Measurements from ENCODE around the gene DPF3. TPM values are rescaled to one million over a fixed set of nuclear protein-coding genes. Genes with fewer than 3 reads are reported as not detected.

The DPF3 gene
- total and polyA plus RNA-seq, 9 of the 15 experiments (the other 6 are each of a cell fraction or from before 2014, with no cell fraction given): 0.21 to 4.9 (median 1.2) TPM

DNA sequence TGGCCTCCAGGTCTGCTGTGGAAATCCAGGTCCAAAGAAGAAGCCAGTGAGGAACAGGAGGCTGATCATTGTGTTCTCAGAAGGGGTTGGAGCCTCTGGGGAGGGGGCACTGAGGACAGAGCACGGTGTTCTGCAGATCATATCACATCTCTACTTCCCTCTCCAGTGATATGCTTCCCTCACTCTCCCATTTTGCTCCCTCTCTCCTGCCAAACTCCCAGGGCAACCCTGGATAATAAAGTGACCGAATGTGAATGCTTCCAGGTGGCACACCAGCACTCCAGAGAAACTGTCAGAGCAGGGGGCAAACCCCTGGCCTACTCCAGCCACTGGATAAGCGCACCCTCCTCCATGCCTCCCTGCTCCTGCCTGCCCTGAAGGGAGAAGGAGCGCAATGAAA, 57.8 kb downstream of the DPF3 start:
- no TSS peak for BruUV-seq (replicated peaks)
- whole genome bisulfite sequencing (ENCODE audit: insufficient coverage, low coverage, missing lambda C conversion rate): 22% methylated on average over 3 of the region's 4 CpGs
- Histone ChIP-seq H3K4me1 (replicated peaks in 1 of 2; ENCODE audit: control insufficient read depth in 2 of 2, insufficient read depth in 2 of 2, low read length in 2 of 2) (no peaks in the 10 kb centered on the region), H3K9me1 (ENCODE audit: control insufficient read depth, insufficient read depth, low read length) (no peaks in the 10 kb centered on the region), H3K9ac (ENCODE audit: insufficient read depth in 1 of 2, low read depth in 2 of 2, low read length in 2 of 2) (no peak overlapping the region), H3K4me3 (no peak overlapping the region), H3K27ac (ENCODE audit: extremely low read depth, low read depth, low read length) (no peak overlapping the region), H3K27me3 (ENCODE audit: control insufficient read depth in 2 of 2, insufficient read depth in 2 of 2, low read length in 2 of 2) (no peaks in the 10 kb centered on the region; a peak in 1 of 5 replicates), H3K79me2 (ENCODE audit: control insufficient read depth, insufficient read depth, low read length) (no peaks in the 10 kb centered on the region), H2AFZ (ENCODE audit: low read depth, low read length) (no peak overlapping the region), H4K20me1 (replicated peaks; ENCODE audit: control insufficient read depth, insufficient read depth, low read length) (peaks cover 3% of the 10 kb centered on the region; the same call in 1 of the 2 replicates), H3K9me3 (replicated peaks; ENCODE audit: control insufficient read depth, insufficient read depth, low read depth, low read length) (no peaks in the 10 kb centered on the region), H3K4me2 (ENCODE audit: insufficient read depth, low read length) (no peak overlapping the region), H3K36me3 (ENCODE audit: control insufficient read depth, insufficient read depth, low read length) (no peaks in the 10 kb centered on the region)
- DNase-seq (ENCODE audit: extremely low read depth in 1 of 4, low spot score in 3 of 4): no peak
- FAIRE-seq: no peak
- CTCF ChIA-PET (ENCODE audit: low intra/inter-chr PET ratio): no interaction called here
- POLR2A ChIA-PET: interaction anchor here (0.6 kb wide), 1 partner anchor 545 kb away, joined by 3 read pairs; no protein-coding TSS in a partner anchor
- in situ Hi-C loops (cut with MboI) (no loop called here), intact Hi-C loops (cut with micrococcal nuclease) (no loop called here)
- no peak for TF ChIP-seq RCOR1 (IDR thresholded peaks at IDR 0.05; ENCODE audit: borderline replicate concordance in 1 of 2, low read depth in 2 of 2, low read length in 2 of 2)
- no peak for TF ChIP-seq ZNF239 (CRISPR knock-in tag; IDR thresholded peaks at IDR 0.05)
- no peak for TF ChIP-seq BCL6 (CRISPR knock-in tag; IDR thresholded peaks at IDR 0.05)
- TF ChIP-seq SRSF3 (IDR thresholded peaks at IDR 0.05; ENCODE audit: insufficient read depth, low read length): no peak
- no peak for TF ChIP-seq ZNF134 (CRISPR knock-in tag; conservative IDR thresholded peaks at IDR 0.05)
- no peak for TF ChIP-seq SMAD3 (CRISPR knock-in tag; conservative IDR thresholded peaks at IDR 0.05)
- no peak for TF ChIP-seq CEBPG (CRISPR knock-in tag; IDR thresholded peaks at IDR 0.05)
- no peak for TF ChIP-seq CEBPG (tag; conservative IDR thresholded peaks at IDR 0.05 in 1 of 2, IDR thresholded peaks at IDR 0.05 in 1 of 2)
- TF ChIP-seq NCOA6 (IDR thresholded peaks at IDR 0.05): no peak
- TF ChIP-seq NONO (IDR thresholded peaks at IDR 0.05; ENCODE audit: low read depth in 2 of 2, low read length in 1 of 2): no peak
- TF ChIP-seq NCOA1 (IDR thresholded peaks at IDR 0.05; ENCODE audit: low read depth): no peak
- no peak for TF ChIP-seq PHB (CRISPR knock-in tag; IDR thresholded peaks at IDR 0.05)
- TF ChIP-seq ARNT (IDR thresholded peaks at IDR 0.05): no peak
- no peak for TF ChIP-seq ZKSCAN3 (CRISPR knock-in tag; IDR thresholded peaks at IDR 0.05)
- no peak for TF ChIP-seq RBM14 (IDR thresholded peaks at IDR 0.05; ENCODE audit: borderline replicate concordance, insufficient read depth, low read depth, low read length)
- TF ChIP-seq TEAD1 (CRISPR knock-in tag; IDR thresholded peaks at IDR 0.05): no peak
- ATAC-seq: no peak

All from K562 (cell line).